ENCODE data around the gene PTBP1. TPM values are rescaled to one million over a fixed set of nuclear protein-coding genes. Genes with fewer than 3 reads are reported as not detected.

Gene PTBP1
- 58.1 TPM for total RNA-seq
- long read RNA-seq, transcript PTBP1-203 (15 exons, 3,598 nt) = major isoform, 5 of 48 reads
- long read RNA-seq, partial matches to known transcripts = 26 of 48 reads
- long read RNA-seq, other reads (novel, unspliced or antisense) = 13 of 48 reads

DNA sequence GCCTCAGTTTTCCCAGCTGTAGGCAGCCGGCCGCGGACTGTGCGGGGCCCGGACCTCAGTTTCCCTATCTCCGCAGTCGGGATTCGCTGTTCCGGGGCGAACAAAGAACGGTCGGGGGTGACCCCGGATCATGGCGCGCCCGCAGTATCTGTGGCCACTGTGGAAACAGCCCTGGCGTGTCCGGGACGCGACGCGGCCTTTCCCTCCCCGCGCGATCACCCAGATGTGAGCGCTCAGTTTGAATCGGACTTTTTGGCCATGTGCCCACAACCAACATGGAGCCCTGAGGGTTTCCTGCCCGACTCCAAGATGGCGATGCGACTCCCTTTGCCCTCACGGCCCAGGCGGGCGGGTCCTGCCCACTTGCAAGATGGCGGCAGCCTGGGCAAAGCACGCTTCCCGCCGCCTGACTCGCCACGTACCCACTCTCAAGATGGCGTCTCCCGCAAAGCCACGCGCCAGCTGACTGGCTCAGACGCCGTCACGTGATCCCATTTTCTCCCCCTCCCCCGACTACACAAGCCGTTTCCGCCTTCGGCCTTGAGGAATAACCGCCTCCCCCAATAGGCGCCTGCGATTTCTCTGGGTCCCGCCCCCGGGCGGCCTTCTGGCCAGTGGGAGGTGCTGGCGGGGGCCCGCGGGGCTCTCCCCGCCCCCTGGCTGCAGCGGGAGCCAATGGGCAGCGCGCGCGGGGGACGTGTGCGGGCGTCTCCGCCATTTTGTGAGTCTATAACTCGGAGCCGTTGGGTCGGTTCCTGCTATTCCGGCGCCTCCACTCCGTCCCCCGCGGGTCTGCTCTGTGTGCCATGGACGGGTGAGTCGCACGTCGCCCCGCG lies at the start of gene PTBP1:
TSS of gene PTBP1 (plus strand) at position 761 of the 836 bp plus-strand sequence. CDS start at position 807, 46 bp downstream.
- peak; percentile 100 for DNase-seq
- intact Hi-C loops (cut with micrococcal nuclease) = no loop called here
- ATAC-seq = peak; percentile 89

DNA sequence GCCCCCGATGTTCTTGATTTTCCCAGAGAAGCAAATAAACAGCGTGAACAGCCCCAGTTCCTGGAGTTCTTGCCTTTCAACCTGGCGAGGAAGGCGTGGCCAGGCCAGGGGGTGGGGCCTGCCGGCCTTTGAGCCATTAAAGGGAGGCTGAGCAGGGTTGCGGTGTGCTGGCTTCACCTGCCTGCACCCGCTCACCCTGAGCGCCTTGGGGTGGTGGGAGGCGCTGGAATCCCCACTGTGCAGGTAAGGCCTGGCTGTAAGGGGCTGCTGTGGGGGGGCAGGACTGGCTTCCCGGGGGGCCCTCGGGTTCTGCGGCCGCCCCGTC lies 49.0 kb upstream of the PTBP1 start:
- no peak for ATAC-seq
- intact Hi-C loops (cut with micrococcal nuclease) = no loop called here
- no peak for DNase-seq

DNA sequence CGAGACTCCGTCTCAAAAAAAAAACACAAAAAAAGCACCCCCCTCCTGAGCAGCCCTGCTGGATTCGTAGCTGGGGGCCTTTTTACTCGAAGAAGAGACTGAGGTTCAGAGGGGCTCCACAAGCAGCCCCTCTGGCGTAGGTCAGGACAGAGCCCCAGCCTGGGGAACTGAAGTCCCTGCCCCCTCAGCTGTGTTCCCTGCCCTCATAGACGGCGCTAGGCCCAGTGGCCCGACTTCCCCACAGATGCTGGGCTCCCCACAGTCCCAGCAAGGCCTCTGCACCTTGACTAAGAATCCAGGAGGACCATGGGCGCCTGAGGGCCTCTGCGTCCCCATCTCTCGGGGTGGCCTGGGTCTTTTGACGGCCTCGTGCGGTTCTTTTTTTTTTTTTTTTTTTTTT lies 47.4 kb upstream of the PTBP1 start:
- no peak for ATAC-seq
- no peak for DNase-seq
- intact Hi-C loops (cut with micrococcal nuclease) = no loop called here

DNA sequence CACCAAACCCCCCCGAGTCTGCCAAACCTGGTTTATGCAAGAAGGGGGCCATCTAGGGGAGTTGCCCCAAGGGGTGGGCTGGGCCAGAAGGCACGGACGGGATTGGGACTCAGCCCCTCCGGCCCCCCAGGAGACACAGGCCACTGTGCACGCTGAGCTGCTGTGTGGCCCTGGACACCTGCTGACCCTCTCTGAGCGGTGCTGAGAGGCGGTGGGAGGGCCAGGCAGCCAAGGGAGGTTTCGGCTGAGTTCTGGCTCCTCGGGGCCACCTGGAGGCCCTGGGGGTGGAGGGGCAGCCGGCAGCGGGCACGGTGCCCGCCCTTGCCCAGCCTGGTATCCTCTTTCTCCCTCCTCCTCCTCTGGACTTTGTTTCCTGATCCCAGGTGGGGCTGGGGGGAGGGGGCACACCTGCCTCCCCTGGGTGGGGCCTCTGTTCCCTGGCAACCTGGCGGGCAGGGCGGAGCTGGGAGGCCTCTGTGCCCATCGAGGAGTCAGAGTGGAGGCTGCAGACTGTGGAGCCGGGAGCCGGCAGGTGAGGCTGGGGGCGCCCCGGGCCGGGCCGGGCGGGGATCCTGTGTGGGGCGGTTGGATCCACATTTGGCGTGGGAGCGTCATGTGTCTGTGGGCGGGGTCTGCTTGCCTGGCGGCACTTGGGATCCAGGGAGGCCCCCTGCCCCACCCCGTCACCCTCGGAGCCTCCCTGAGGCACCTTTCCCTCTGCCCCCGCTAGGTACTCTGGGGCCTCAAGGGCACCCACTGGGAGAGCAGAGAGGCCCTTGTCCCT lies 46.4 kb upstream of the PTBP1 start, which contains the start of gene MISP:
TSS of gene MISP (plus strand) at position 473 of the 784 bp plus-strand sequence. CDS start 5,835 bp downstream, outside the sequence.
- ATAC-seq (no peak), DNase-seq (peak; percentile 32)
- intact Hi-C loops (cut with micrococcal nuclease) = no loop called here

DNA sequence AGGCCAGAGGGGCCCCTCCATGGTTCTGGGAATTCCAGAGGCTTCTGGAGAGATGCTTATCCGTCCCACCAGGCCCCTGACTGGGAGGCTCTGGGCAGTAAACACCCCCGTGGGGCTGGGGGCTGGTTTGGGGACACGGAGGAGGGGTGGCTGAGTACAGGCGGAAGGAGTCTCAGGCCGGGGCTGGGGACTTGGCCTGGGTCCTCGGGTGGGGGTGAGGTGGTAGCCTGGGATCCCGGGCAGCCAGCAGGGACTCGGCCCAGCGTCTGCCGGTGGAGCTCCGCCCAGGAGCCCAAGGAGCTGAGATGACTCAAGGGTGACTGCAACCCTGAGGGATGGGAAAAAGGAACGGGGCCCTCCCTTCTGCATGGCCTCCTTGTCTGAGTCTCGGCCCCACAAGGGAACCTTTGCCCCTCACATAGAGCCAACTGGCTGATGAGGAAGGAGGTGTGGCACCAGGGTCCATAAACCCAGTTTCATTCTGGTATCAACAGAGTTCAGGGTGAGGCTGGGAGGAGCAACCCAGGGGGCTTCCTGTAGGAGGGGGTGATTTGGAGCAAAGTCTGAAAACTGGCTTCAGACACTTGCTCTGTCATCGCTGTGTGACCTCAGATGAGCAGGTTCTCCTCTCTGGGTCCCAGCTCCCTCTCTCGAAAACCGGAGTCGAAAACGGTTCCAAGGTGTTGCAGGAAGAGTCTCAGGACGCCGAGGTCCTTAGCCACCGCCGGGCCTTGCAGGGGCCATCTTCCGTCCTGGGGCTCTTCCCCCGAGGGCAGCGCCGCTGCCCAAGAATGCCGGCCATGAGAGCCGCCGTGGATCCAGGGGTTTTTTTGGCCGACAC lies 45.5 kb upstream of the PTBP1 start:
- DNase-seq (peak; percentile 25), ATAC-seq (peak; percentile 16)
- intact Hi-C loops (cut with micrococcal nuclease) = no loop called here

DNA sequence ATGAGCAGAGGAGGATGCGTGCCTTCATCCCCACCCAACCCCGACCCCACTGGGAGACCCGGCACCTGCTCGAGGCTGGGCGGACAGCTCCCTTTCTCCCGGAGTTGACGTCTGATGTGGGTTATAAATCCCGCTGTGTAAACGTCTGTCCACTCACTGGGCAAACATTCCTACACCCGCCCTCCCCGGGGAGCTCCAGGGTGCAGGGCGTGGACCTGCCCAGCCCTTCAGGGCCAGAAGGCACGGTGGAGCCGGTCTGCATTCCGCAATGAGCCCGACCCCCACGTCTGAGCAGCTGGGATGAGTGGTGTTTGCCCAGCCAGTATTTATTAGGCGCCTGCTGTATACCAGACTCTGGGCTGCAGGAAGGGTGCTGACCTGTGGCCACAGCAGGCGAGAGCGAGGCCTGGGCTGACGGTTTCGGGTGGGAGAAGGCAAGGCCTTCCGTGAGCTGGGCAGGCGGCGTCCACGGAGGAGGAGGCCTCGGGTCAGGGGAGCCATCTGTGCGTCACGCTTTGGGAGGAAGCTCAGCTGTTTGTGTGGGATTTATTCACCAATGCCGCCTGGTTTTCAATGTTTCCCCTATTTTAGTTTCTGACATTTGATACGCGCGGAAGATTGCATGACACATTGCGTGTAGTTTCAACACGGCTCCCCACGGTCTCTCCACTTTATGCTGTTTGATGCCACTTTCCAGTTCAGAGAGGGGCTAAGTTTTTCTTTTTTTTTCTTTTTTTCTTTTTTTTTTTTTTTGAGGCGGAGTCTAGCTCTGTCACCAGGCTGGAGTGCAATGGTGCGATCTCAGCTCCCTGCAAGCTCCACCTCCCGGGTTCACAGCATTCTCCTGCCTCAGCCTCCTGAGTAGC lies 44.4 kb upstream of the PTBP1 start:
- DNase-seq = peak; percentile 39
- ATAC-seq = peak; percentile 45
- intact Hi-C loops (cut with micrococcal nuclease) = no loop called here

DNA sequence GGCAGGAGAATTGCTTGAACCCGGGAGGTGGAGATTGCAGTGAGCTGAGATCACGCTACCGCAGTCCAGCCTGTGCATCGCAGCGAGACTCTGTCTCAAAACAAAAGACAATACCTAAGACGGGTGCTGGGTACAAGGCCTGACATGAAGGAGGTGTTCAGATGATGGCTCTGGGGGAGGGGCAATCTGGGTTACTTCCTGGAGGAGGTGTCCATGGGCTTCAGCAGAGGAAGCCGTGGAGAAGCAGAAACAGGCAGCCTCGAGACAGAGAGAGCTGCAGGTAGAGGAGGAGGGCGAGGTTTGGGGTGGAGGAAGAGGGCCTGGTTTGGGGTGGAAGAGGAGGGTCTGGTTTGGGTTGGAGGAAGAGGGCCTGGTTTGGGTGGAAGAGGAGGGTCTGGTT lies 42.7 kb upstream of the PTBP1 start:
- intact Hi-C loops (cut with micrococcal nuclease) = no loop called here
- DNase-seq (no peak), ATAC-seq (no peak)

DNA sequence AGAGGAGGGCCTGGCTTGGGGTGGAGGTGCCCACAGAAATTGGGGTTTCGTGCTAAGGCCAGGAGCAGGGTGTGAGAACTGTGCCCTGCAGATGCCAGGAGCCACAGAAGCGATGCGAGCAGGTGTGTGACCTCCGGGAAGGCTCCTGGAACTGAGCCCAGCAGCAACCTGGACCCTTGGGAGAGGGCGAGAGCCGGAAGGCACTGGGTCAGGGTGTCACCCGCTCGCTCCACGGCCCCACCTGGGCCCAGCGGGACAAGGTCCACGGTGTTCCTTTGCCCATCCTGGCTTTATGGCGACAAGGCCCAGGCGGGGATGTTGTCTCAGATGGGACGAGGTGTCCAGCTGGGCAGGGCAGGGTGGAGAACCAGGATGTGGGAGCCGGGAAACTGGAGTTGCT lies 42.2 kb upstream of the PTBP1 start:
- peak; percentile 18 for DNase-seq
- intact Hi-C loops (cut with micrococcal nuclease) = no loop called here
- no peak for ATAC-seq

DNA sequence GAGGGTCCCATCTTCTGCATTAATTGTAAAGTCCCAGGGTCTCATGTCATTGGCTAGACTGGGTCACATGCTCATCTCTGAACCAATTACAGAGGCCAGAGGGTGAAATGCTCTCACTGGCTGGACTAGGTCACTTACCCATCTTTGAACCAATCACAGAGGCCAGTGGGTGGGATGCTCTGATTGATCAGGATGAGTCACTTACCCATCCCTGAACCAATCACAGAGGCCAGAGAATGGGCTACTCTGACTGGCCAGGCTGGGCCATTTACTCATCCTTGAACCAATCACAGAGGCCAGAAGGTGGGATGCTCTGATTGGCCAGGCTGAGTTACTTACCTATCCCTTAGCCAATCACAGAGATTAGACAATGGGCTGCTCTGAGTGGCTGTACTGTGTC lies 41.0 kb upstream of the PTBP1 start:
- DNase-seq (no peak), ATAC-seq (no peak)
- intact Hi-C loops (cut with micrococcal nuclease) = no loop called here

DNA sequence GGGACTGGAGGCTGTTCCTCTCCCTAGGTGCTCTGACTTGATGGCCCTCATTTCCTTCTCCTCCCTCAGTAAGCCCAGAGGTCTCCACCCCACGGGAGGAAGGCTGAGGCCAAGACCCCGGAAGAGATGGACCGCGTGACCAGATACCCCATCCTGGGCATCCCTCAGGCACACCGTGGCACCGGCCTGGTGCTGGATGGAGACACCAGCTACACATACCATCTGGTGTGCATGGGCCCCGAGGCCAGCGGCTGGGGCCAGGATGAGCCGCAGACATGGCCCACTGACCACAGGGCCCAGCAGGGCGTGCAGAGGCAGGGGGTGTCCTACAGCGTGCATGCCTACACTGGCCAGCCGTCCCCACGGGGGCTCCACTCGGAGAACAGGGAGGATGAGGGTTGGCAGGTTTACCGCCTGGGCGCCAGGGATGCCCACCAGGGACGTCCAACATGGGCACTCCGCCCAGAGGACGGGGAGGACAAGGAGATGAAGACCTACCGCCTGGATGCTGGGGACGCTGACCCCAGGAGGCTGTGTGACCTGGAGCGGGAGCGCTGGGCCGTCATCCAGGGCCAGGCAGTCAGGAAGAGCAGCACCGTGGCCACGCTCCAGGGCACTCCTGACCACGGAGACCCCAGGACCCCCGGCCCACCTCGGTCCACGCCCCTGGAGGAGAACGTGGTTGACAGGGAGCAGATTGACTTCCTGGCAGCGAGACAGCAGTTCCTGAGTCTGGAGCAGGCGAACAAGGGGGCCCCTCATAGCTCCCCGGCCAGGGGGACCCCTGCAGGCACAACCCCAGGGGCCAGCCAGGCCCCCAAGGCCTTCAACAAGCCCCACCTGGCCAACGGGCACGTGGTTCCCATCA lies 40.2 kb upstream of the PTBP1 start:
- intact Hi-C loops (cut with micrococcal nuclease) = no loop called here
- DNase-seq (peak; percentile 24), ATAC-seq (no peak)

DNA sequence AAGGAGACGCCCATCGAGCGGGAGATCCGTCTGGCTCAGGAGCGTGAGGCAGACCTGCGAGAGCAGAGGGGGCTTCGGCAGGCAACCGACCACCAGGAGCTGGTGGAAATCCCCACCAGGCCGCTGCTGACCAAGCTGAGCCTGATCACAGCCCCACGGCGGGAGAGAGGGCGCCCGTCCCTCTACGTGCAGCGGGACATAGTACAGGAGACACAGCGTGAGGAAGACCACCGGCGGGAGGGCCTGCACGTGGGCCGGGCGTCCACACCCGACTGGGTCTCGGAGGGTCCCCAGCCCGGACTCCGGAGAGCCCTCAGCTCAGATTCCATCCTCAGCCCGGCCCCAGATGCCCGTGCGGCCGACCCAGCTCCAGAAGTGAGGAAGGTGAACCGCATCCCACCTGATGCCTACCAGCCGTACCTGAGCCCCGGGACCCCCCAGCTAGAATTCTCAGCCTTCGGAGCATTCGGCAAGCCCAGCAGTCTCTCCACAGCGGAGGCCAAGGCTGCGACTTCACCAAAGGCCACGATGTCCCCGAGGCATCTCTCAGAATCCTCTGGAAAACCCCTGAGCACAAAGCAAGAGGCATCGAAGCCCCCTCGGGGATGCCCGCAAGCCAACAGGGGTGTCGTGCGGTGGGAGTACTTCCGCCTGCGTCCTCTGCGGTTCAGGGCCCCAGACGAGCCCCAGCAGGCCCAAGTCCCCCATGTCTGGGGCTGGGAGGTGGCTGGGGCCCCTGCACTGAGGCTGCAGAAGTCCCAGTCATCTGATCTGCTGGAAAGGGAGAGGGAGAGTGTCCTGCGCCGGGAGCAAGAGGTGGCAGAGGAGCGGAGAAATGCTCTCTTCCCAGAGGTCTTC lies 39.2 kb upstream of the PTBP1 start:
- peak; percentile 27 for DNase-seq
- intact Hi-C loops (cut with micrococcal nuclease) = no loop called here
- no peak for ATAC-seq

DNA sequence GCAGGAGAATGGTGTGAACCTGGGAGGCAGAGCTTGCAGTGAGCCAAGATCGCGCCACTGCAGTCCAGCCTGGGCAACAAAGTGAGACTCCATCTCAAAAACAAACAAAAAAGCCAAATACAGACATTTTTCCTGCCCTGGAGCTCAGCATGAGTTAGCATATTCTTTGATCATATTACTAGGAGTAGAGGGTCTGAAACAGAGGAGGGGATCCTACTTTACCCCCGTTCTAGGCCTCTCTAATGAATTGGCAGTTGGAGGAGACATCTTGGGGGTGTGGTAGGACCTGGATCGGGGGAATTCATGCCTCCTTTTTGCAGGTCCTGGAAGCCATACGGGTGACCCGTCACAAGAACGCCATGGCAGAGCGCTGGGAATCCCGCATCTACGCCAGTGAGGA lies 34.1 kb upstream of the PTBP1 start:
- intact Hi-C loops (cut with micrococcal nuclease) = no loop called here
- no peak for ATAC-seq
- DNase-seq = no peak

DNA sequence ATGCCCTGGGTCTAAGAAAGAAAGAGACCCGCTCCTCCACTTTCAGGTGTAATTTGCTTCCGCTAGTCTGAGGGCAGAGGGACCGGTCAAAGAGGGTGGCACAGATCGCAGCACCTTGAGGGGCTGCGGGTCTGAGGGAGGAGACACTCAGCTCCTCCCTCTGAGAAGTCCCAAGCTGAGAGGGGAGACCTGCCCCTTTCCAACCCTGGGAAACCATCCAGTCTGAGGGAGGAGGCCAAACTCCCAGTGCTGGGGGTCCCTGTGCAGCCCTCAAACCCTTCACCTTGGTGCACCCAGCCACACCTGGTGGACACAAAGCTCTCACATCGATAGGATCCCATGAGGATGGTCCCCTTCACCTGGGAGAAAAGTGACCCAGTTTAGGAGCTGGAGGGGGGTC lies 33.4 kb upstream of the PTBP1 start:
- no peak for ATAC-seq
- intact Hi-C loops (cut with micrococcal nuclease) = no loop called here
- no peak for DNase-seq

DNA sequence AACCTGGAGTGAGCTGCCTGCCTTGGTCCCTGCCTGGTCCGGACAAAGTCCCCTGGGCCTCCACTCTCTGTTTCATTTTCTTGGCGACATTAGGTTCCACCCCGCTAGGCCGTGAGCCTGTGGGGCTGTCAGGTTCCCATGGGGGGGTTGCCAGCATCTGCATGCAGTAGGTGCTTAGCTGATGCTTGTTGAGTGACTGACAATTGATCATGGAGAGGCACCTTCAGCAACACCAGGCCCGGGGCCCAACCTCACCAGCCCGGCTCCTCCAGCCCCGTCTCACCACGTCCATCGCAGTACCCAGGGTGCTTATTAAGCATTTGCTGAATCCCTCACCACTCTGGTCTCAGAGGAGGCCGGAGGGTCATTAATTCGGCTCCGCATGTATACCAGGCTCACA lies 33.0 kb upstream of the PTBP1 start:
- ATAC-seq (no peak), DNase-seq (no peak)
- intact Hi-C loops (cut with micrococcal nuclease) = no loop called here

DNA sequence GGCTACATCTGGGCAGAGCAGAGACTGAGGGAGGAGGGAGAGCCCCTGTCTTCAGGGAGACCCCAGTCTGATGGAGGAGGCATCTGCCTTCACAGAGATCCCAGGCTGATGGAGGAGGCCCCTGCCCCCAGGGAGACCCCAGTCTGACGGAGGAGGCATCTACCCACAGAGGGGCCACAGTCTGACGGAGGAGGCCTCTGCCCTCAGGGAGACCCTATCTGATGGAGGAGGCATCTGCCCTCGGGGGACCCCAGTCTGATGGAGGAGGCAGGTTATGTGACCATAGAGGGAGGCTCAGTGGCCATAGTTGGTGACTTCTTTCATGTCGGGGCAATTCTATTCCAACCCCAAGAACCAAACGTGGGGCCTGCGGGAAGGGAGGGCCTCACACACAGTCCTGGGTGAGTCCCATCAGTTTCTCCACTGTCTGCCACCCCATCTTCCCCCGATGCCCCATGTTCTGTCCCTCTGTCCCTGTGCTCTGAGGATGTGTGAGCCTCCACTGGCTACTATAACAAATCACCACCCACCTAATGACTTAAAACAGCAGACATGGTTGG lies 32.0 kb upstream of the PTBP1 start:
- ATAC-seq = no peak

DNA sequence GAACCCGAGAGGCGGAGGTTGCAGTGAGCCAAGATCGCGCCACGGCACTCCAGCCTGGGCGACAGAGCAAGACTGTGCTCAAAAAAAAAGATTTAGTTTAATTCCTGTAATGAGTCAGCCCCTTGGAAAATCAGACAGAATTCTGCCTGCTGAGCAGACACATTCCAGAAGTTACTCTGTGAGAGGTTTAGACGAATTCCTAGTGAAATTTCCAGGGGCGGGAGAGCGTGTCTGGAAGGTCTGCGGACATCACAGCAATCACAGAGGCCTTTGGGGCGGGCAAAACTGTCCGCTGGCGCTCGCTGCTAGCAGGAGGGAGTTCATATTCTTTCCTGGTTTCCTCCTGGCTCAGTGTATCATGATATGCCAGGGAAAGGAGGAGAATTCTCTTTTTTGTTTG lies 28.8 kb upstream of the PTBP1 start:
- intact Hi-C loops (cut with micrococcal nuclease) = no loop called here
- no peak for ATAC-seq
- DNase-seq = no peak

More for the DNA sequence above, 32.0 kb upstream of the PTBP1 start:
- peak; percentile 16 for DNase-seq
- intact Hi-C loops (cut with micrococcal nuclease) = no loop called here

Data from left ventricle myocardium superior (tissue), 1 donor.